ENCODE data around the gene GSX2.

Gene GSX2

GRCh38 chr4:54144661-54145171 lies 44.8 kb downstream of the GSX2 start:
- TF ChIP-seq CTCF (conservative IDR thresholded peaks at IDR 0.05; ENCODE audit: low read depth, low read length) = no peak
- H3K4me3 ChIP-seq (ENCODE audit: low read depth, low read length) = no peak overlapping the region
- DNase-seq (ENCODE audit: low read depth) = peak; percentile 76

GRCh38 chr4:54146139-54146538 lies 46.2 kb downstream of the GSX2 start:
- DNase-seq (ENCODE audit: low read depth) = no peak
- no peak for TF ChIP-seq CTCF (conservative IDR thresholded peaks at IDR 0.05; ENCODE audit: low read depth, low read length)
- no peak overlapping the region for H3K4me3 ChIP-seq (ENCODE audit: low read depth, low read length)

GRCh38 chr4:54149323-54149722 lies 49.4 kb downstream of the GSX2 start:
- DNase-seq (ENCODE audit: low read depth) = no peak
- H3K4me3 ChIP-seq (ENCODE audit: low read depth, low read length) = no peak overlapping the region
- no peak for TF ChIP-seq CTCF (conservative IDR thresholded peaks at IDR 0.05; ENCODE audit: low read depth, low read length)

All from choroid plexus epithelial cell (primary cell).